Thyroid gland (tissue), 4 donors: Measurements from ENCODE around the gene CNKSR2. TPM values are rescaled to one million over a fixed set of nuclear protein-coding genes. Genes with fewer than 3 reads are reported as not detected.

Experiments used
- DNase-seq, 2 donors: peaks; one replicate each; pipeline ENCODE4 v3.0.0-alpha.2; 2019
- H3K27ac ChIP-seq, 3 donors: fragments of 200-600 bp; sonication (generic); 1 replicate in 2 of 3; 2 replicates in 1 of 3; pipeline ENCODE4 v1.5.1; 2016 to 2019; ENCODE audit warnings: mild to moderate bottlenecking in 1 of 3, moderate library complexity in 1 of 3
- H3K27me3 ChIP-seq: fragments of 200-600 bp; sonication (generic); one replicate; pipeline ENCODE4 v1.5.1; 2019
- H3K36me3 ChIP-seq, 2 donors: fragments of 200-600 bp; sonication (generic); one replicate each; pipeline ENCODE4 v1.5.1; 2016 to 2019
- H3K4me1 ChIP-seq, 2 donors: fragments of 200-600 bp; sonication (generic); one replicate each; pipeline ENCODE4 v1.5.1; 2017 to 2019
- H3K4me3 ChIP-seq, 3 donors: fragments of 200-600 bp; sonication (generic); replicated peaks in 1 of 3; 1 replicate in 2 of 3; 2 replicates in 1 of 3; pipeline ENCODE4 v1.5.1; 2016; ENCODE audit warnings: mild to moderate bottlenecking in 1 of 3
- H3K9me3 ChIP-seq: fragments of 200-600 bp; sonication (generic); one replicate; pipeline ENCODE4 v1.5.1; 2017
- CTCF ChIP-seq, 6 experiments: fragments of 200-600 bp in 3 of 6; fragments of 450-650 bp in 3 of 6; sonication (generic) in 3 of 6; IDR thresholded peaks; one replicate each; pipeline ENCODE4 v1.5.1; 2016 to 2019; ENCODE audit warnings: antibody characterized with exemption in 6 of 6, mild to moderate bottlenecking in 2 of 6, inconsistent platforms in 1 of 6, moderate library complexity in 1 of 6
- POLR2A ChIP-seq, 2 donors: fragments of 450-650 bp; IDR thresholded peaks; one replicate each; pipeline ENCODE4 v1.6.1; 2017; ENCODE audit warnings: antibody characterized with exemption in 2 of 2, mild to moderate bottlenecking in 2 of 2, moderate library complexity in 1 of 2
- WGBS, 2 donors: methylation state at CpG; one replicate each; pipeline ENCODE4 v1.1.5; 2017; 5-methylcytosine and 5-hydroxymethylcytosine counted together
- intact Hi-C: fragments of 100-400 bp; cut with DNase I; formaldehyde crosslinking; loops from one replicate; pipeline ENCODE4 v1.15.1; 2023
- total RNA-seq, 4 donors: library from RNA; depleted of rRNA; stranded (reverse); fragments of >200 nt; gene quantifications; one replicate each; pipeline ENCODE4 v1.2.3, GENCODE V29; 2016

CNKSR2 gene
- total RNA-seq, 4 donors from 2014 or later, result 4.2 to 10.9 (median 7.3) TPM

GRCh38 chrX:21610168-21610567 is 235.9 kb downstream of the CNKSR2 start:
- WGBS, 2 donors, result 96 to 100% methylated on average over 1 of the region's 1 CpG

GRCh38 chrX:21612154-21612553 is 237.9 kb downstream of the CNKSR2 start:
- 72 to 80% methylated on average over 5 of the region's 5 CpGs for WGBS, 2 donors
- TF ChIP-seq CTCF (IDR thresholded peaks at IDR 0.05) (no peak), POLR2A (IDR thresholded peaks at IDR 0.05) (no peak)
- Histone ChIP-seq H3K9me3 (no peaks in the 10 kb centered on the region), H3K4me1 (no peaks in the 10 kb centered on the region), H3K27ac (no peak overlapping the region), H3K36me3 (no peaks in the 10 kb centered on the region), H3K27me3 (no peaks in the 10 kb centered on the region), H3K4me3 (no peak overlapping the region)
- no peak for DNase-seq
- intact Hi-C loops, result no loop called here

More at GRCh38 chrX:21610168-21610567, 235.9 kb downstream of the CNKSR2 start:
- intact Hi-C loops, result no loop called here
- Histone ChIP-seq H3K9me3 (no peaks in the 10 kb centered on the region), H3K4me3 (no peak overlapping the region), H3K36me3 (no peaks in the 10 kb centered on the region), H3K27me3 (no peaks in the 10 kb centered on the region), H3K4me1 (no peaks in the 10 kb centered on the region), H3K27ac (no peak overlapping the region)
- DNase-seq, result no peak
- TF ChIP-seq POLR2A (IDR thresholded peaks at IDR 0.05), result no peak
- TF ChIP-seq CTCF (IDR thresholded peaks at IDR 0.05), result no peak

- no peaks in the 10 kb centered on the region for H3K4me1 ChIP-seq
- no peak overlapping the region for H3K4me3 ChIP-seq
- no peaks in the 10 kb centered on the region for H3K9me3 ChIP-seq
- intact Hi-C loops, result no loop called here
- H3K36me3 ChIP-seq, result no peaks in the 10 kb centered on the region
- H3K27me3 ChIP-seq, result no peaks in the 10 kb centered on the region
- WGBS, 2 donors, result 78 to 86% methylated on average over 1 of the region's 1 CpG
- H3K27ac ChIP-seq, result no peak overlapping the region
- DNase-seq, result no peak
- no peak for TF ChIP-seq CTCF (IDR thresholded peaks at IDR 0.05)
These were observed 242.2 kb downstream of the CNKSR2 start for GRCh38 chrX:21616386-21616785.

- H3K27me3 ChIP-seq, result no peaks in the 10 kb centered on the region
- TF ChIP-seq POLR2A (IDR thresholded peaks at IDR 0.05) (no peak), CTCF (IDR thresholded peaks at IDR 0.05) (no peak)
- H3K4me1 ChIP-seq, result no peaks in the 10 kb centered on the region
- no peaks in the 10 kb centered on the region for H3K9me3 ChIP-seq
- no peak overlapping the region for H3K27ac ChIP-seq
- 89 to 91% methylated on average over 2 of the region's 2 CpGs for WGBS, 2 donors
- H3K4me3 ChIP-seq, result no peak overlapping the region
- no peak for DNase-seq
- H3K36me3 ChIP-seq, result no peaks in the 10 kb centered on the region
- intact Hi-C loops, result no loop called here
These were observed 246.0 kb downstream of the CNKSR2 start for GRCh38 chrX:21620234-21620633.

- H3K27me3 ChIP-seq, result no peaks in the 10 kb centered on the region
- H3K9me3 ChIP-seq, result no peaks in the 10 kb centered on the region
- no peak for DNase-seq
- TF ChIP-seq POLR2A (IDR thresholded peaks at IDR 0.05), result no peak
- no peak for TF ChIP-seq CTCF (IDR thresholded peaks at IDR 0.05)
- no peaks in the 10 kb centered on the region for H3K4me1 ChIP-seq
- H3K36me3 ChIP-seq, result no peaks in the 10 kb centered on the region
- intact Hi-C loops, result no loop called here
- no peak overlapping the region for H3K4me3 ChIP-seq
- no peak overlapping the region for H3K27ac ChIP-seq
These were observed 249.7 kb downstream of the CNKSR2 start for GRCh38 chrX:21623778-21624501.
